Measurements from ENCODE around the gene RBMS3.

DNA sequence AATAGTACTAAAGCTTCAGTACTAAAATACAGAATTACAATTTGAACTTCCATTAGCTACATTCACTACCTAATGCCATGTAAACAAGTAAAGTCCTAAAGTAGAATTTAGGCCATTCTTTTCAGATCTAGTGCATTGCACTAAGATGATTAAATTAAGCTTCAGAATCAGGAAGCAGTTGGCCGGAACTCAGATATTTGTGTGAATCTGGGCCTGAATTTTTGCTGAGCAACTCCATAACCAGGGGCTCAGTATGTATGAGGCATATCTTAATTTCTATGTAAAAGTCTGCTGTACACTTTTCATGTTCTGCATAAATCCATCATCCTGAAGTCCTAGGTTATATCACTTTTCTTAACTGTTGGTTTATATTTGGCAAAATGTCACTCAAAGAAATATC is 246.4 kb downstream of the RBMS3 start:
- TF ChIP-seq, protein P1, sequence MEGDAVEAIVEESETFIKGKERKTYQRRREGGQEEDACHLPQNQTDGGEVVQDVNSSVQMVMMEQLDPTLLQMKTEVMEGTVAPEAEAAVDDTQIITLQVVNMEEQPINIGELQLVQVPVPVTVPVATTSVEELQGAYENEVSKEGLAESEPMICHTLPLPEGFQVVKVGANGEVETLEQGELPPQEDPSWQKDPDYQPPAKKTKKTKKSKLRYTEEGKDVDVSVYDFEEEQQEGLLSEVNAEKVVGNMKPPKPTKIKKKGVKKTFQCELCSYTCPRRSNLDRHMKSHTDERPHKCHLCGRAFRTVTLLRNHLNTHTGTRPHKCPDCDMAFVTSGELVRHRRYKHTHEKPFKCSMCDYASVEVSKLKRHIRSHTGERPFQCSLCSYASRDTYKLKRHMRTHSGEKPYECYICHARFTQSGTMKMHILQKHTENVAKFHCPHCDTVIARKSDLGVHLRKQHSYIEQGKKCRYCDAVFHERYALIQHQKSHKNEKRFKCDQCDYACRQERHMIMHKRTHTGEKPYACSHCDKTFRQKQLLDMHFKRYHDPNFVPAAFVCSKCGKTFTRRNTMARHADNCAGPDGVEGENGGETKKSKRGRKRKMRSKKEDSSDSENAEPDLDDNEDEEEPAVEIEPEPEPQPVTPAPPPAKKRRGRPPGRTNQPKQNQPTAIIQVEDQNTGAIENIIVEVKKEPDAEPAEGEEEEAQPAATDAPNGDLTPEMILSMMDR (IDR thresholded peaks at IDR 0.05), result no peak
- no peak for TF ChIP-seq EP300 (IDR thresholded peaks at IDR 0.05)
- no peak for TF ChIP-seq POLR2AphosphoS5 (IDR thresholded peaks at IDR 0.05)
- no peak for TF ChIP-seq POLR2A (IDR thresholded peaks at IDR 0.05)

Data from upper lobe of left lung (tissue), 4 donors.